OCI-LY3 (cell line): ENCODE measurements around the gene ZNF181.

ENCODE experiments used
- H2AFZ ChIP-seq: fragments of 200-600, 300-600 bp; shearing (Covaris generic); 2 replicates; pipeline ENCODE4 v1.6.0; 2014; ENCODE audit warnings: antibody characterized with exemption, low read depth, low read length
- H3K27ac ChIP-seq: fragments of 200-600, 300-600 bp; sonication (generic); 2 replicates; pipeline ENCODE4 v1.5.1; 2014; ENCODE audit warnings: mild to moderate bottlenecking, low read length, moderate library complexity, mixed read lengths
- H3K27me3 ChIP-seq: fragments of 200-600, 300-600 bp; sonication (generic); 2 replicates; pipeline ENCODE4 v1.6.1; 2014; ENCODE audit warnings: low read depth, low read length, mixed read lengths
- H3K36me3 ChIP-seq: fragments of 200-600, 300-600 bp; sonication (generic); replicated peaks from 2 replicates; pipeline ENCODE3; 2014; ENCODE audit warnings: low read depth, low read length, mixed read lengths
- H3K4me1 ChIP-seq: fragments of 300-600, 200-600 bp; sonication (generic); 2 replicates; pipeline ENCODE4 v1.6.1; 2014; ENCODE audit warnings: low read length, mixed read lengths
- H3K4me2 ChIP-seq: fragments of 200-600, 300-600 bp; sonication (generic); 2 replicates; pipeline ENCODE4 v1.6.1; 2014; ENCODE audit warnings: low read length, mixed read lengths
- H3K4me3 ChIP-seq: fragments of 300-600, 200-600 bp; sonication (generic); 2 replicates; pipeline ENCODE4 v1.5.1; 2014; ENCODE audit warnings: antibody characterized with exemption, mild to moderate bottlenecking, low read length, moderate library complexity
- H3K79me2 ChIP-seq: fragments of 300-600, 200-600 bp; shearing (Covaris generic); 2 replicates; pipeline ENCODE4 v1.6.1; 2014; ENCODE audit warnings: mild to moderate bottlenecking, low read length, mixed read lengths
- H3K9ac ChIP-seq: fragments of 300-600, 200-600 bp; shearing (Covaris generic); 2 replicates; pipeline ENCODE4 v1.6.0; 2014; ENCODE audit warnings: mild to moderate bottlenecking, low read length, moderate library complexity
- H3K9me3 ChIP-seq: fragments of 200-600, 300-600 bp; shearing (Covaris generic); 2 replicates; pipeline ENCODE4 v1.6.1; 2014; ENCODE audit warnings: low read length, mixed read lengths; ENCODE audit not compliant: insufficient read depth
- H4K20me1 ChIP-seq: fragments of 200-600, 300-600 bp; sonication (generic); 2 replicates; pipeline ENCODE4 v1.6.1; 2016; ENCODE audit warnings: low read length, mixed read lengths; ENCODE audit not compliant: insufficient read depth
- CTCF ChIP-seq: fragments of 200-600, 300-600 bp; sonication (generic); IDR thresholded peaks from 2 replicates; pipeline ENCODE4 v1.5.1; 2014; ENCODE audit warnings: antibody characterized with exemption, low read length, low read depth
- EZH2phosphoT487 ChIP-seq: fragments of 200-600 bp; shearing (Covaris generic); IDR thresholded peaks from 2 replicates; pipeline ENCODE4 v1.6.1; 2018; ENCODE audit warnings: antibody characterized with exemption, mixed run types, low read depth

Gene ZNF181

GRCh38 chr19:34711890-34712289, 22.2 kb upstream of the ZNF181 start:
- Histone ChIP-seq H3K36me3 (no peaks in the 10 kb centered on the region), H3K4me3 (no peak overlapping the region), H3K9ac (no peak overlapping the region), H3K4me2 (no peak overlapping the region), H3K9me3 (no peaks in the 10 kb centered on the region), H3K79me2 (no peaks in the 10 kb centered on the region), H3K4me1 (peaks cover 4% of the 10 kb centered on the region; the same call in 1 of the 2 replicates), H2AFZ (no peak overlapping the region), H3K27ac (no peak overlapping the region), H3K27me3 (peaks cover 22% of the 10 kb centered on the region), H4K20me1 (no peaks in the 10 kb centered on the region)
- TF ChIP-seq EZH2phosphoT487 (no peak), CTCF (no peak)

GRCh38 chr19:34712395-34713261, 21.4 kb upstream of the ZNF181 start:
- H2AFZ ChIP-seq = peak overlapping the region; percentile 83

GRCh38 chr19:34713262-34713637, 20.8 kb upstream of the ZNF181 start:
- no peaks in the 10 kb centered on the region for H3K9me3 ChIP-seq
- H3K9ac ChIP-seq = no peak overlapping the region
- no peak overlapping the region for H3K27ac ChIP-seq
- H3K79me2 ChIP-seq = no peaks in the 10 kb centered on the region
- TF ChIP-seq EZH2phosphoT487 (no peak), CTCF (no peak)
- no peak overlapping the region for H2AFZ ChIP-seq
- no peak overlapping the region for H3K4me2 ChIP-seq
- no peak overlapping the region for H3K4me3 ChIP-seq
- no peaks in the 10 kb centered on the region for H3K36me3 ChIP-seq
- peaks cover 22% of the 10 kb centered on the region for H3K27me3 ChIP-seq
- peaks cover 4% of the 10 kb centered on the region; the same call in 1 of the 2 replicates for H3K4me1 ChIP-seq
- H4K20me1 ChIP-seq = no peaks in the 10 kb centered on the region

More at GRCh38 chr19:34712395-34713261, 21.4 kb upstream of the ZNF181 start:
- Histone ChIP-seq H3K9me3 (no peaks in the 10 kb centered on the region), H3K27ac (no peak overlapping the region), H3K4me1 (peaks cover 4% of the 10 kb centered on the region; the same call in 1 of the 2 replicates), H4K20me1 (no peaks in the 10 kb centered on the region), H3K4me2 (peak overlapping the region; percentile 27; the same call in 1 of the 2 replicates), H3K79me2 (no peaks in the 10 kb centered on the region), H3K27me3 (peaks cover 22% of the 10 kb centered on the region), H3K36me3 (no peaks in the 10 kb centered on the region), H3K9ac (no peak overlapping the region), H3K4me3 (no peak overlapping the region)
- TF ChIP-seq EZH2phosphoT487 (no peak), CTCF (peak; percentile 88)

GRCh38 chr19:34715357-34715756, 18.7 kb upstream of the ZNF181 start:
- H2AFZ ChIP-seq = no peak overlapping the region
- no peaks in the 10 kb centered on the region for H3K36me3 ChIP-seq
- peaks cover 22% of the 10 kb centered on the region for H3K27me3 ChIP-seq
- no peaks in the 10 kb centered on the region for H3K9me3 ChIP-seq
- H3K4me3 ChIP-seq = no peak overlapping the region
- H3K4me1 ChIP-seq = peaks cover 4% of the 10 kb centered on the region; the same call in 1 of the 2 replicates
- H3K9ac ChIP-seq = no peak overlapping the region
- no peak for TF ChIP-seq EZH2phosphoT487
- no peak for TF ChIP-seq CTCF
- H3K4me2 ChIP-seq = no peak overlapping the region
- no peaks in the 10 kb centered on the region for H3K79me2 ChIP-seq
- no peaks in the 10 kb centered on the region for H4K20me1 ChIP-seq
- H3K27ac ChIP-seq = no peak overlapping the region
